ENCODE measurements around the gene HOXD9.

Gene HOXD9

GRCh38 chr2:176140513-176141317 lies 18.2 kb downstream of the HOXD9 start:
- no peak for DNase-seq

- DNase-seq: no peak
These were observed 19.8 kb downstream of the HOXD9 start for GRCh38 chr2:176142281-176142680.

GRCh38 chr2:176145085-176145969 lies 22.8 kb downstream of the HOXD9 start:
- DNase-seq: no peak

GRCh38 chr2:176146101-176146500 lies 23.6 kb downstream of the HOXD9 start:
- DNase-seq: no peak

- no peak for DNase-seq
These were observed 24.1 kb downstream of the HOXD9 start for GRCh38 chr2:176146645-176147044.

- no peak for DNase-seq
These were observed 24.8 kb downstream of the HOXD9 start for GRCh38 chr2:176147210-176147799.

GRCh38 chr2:176147800-176148496 lies 25.4 kb downstream of the HOXD9 start:
- no peak for DNase-seq

GRCh38 chr2:176148751-176149421 lies 26.4 kb downstream of the HOXD9 start:
- DNase-seq: no peak

GRCh38 chr2:176149481-176149938 lies 27.0 kb downstream of the HOXD9 start:
- no peak for DNase-seq

- DNase-seq: no peak
These were observed 27.5 kb downstream of the HOXD9 start for GRCh38 chr2:176149939-176150583.

GRCh38 chr2:176150584-176151441 lies 28.3 kb downstream of the HOXD9 start:
- DNase-seq: no peak

GRCh38 chr2:176151442-176152287 lies 29.1 kb downstream of the HOXD9 start, which contains the start of gene HOXD4:
Gene HOXD4 (plus strand): TSS chr2:176151550. CDS start chr2:176151634, 84 bp downstream.
- DNase-seq: no peak

- peak; percentile 31 for DNase-seq
These were observed 30.0 kb downstream of the HOXD9 start for GRCh38 chr2:176152350-176153181.

- DNase-seq: no peak
These were observed 32.2 kb downstream of the HOXD9 start for GRCh38 chr2:176154576-176155252.

- no peak for DNase-seq
These were observed 33.0 kb downstream of the HOXD9 start for GRCh38 chr2:176155356-176156044.

- no peak for DNase-seq
These were observed 33.8 kb downstream of the HOXD9 start for GRCh38 chr2:176156301-176156806.

All from NCI-H510A (cell line).